ENCODE measurements around the gene CHPF2.

DNA sequence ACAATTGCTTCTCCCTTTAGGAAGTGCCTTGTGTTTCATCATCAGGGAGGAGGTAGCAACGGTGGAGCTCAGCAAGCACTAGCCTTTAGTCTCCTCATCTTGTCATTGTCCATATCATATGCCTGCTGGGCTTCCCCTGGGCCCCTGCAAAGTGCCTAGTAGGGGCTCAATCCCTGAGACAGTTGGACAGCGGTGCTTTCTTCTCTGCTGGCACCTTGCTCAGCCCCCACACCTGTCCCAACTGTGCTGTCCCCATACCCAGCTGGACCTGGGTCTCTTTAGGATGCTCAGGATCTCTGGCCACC lies 10.7 kb downstream of the CHPF2 start:
- TF ChIP-seq, protein P1, sequence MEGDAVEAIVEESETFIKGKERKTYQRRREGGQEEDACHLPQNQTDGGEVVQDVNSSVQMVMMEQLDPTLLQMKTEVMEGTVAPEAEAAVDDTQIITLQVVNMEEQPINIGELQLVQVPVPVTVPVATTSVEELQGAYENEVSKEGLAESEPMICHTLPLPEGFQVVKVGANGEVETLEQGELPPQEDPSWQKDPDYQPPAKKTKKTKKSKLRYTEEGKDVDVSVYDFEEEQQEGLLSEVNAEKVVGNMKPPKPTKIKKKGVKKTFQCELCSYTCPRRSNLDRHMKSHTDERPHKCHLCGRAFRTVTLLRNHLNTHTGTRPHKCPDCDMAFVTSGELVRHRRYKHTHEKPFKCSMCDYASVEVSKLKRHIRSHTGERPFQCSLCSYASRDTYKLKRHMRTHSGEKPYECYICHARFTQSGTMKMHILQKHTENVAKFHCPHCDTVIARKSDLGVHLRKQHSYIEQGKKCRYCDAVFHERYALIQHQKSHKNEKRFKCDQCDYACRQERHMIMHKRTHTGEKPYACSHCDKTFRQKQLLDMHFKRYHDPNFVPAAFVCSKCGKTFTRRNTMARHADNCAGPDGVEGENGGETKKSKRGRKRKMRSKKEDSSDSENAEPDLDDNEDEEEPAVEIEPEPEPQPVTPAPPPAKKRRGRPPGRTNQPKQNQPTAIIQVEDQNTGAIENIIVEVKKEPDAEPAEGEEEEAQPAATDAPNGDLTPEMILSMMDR (IDR thresholded peaks at IDR 0.05), result no peak
- TF ChIP-seq POLR2AphosphoS5 (IDR thresholded peaks at IDR 0.05), result no peak

Data from prostate gland (tissue), 2 donors.